RWPE1 (cell line): ENCODE data around the gene SLC25A26.

Experiments
- CTCF ChIA-PET: fragments of 350-600 bp; sonication (Branson Sonifier 250); formaldehyde crosslinking; extraction: SDS; loops from one replicate; lab custom pipeline; 2021; lab: Yijun Ruan, JAX
- POLR2A ChIA-PET: fragments of 400-600 bp; formaldehyde crosslinking; extraction: SDS; loops from one replicate; lab custom pipeline; 2020; ENCODE audit warnings: antibody characterized with exemption; ENCODE audit not compliant: low non-redundant PET; lab: Yijun Ruan, JAX
- DNase-seq: peaks from one replicate; pipeline ENCODE4 v3.0.0; 2012; ENCODE audit warnings: low spot score
- H3K27ac ChIP-seq: fragments of 450-650 bp; 2 replicates; pipeline ENCODE4 v1.5.1; 2017
- TF ChIP-seq, protein P1 (sequence below): fragments of 450-650 bp; conservative IDR thresholded peaks from 2 replicates; pipeline ENCODE4 v1.5.1; 2017; ENCODE audit warnings: low read depth, mild to moderate bottlenecking

Gene SLC25A26

DNA sequence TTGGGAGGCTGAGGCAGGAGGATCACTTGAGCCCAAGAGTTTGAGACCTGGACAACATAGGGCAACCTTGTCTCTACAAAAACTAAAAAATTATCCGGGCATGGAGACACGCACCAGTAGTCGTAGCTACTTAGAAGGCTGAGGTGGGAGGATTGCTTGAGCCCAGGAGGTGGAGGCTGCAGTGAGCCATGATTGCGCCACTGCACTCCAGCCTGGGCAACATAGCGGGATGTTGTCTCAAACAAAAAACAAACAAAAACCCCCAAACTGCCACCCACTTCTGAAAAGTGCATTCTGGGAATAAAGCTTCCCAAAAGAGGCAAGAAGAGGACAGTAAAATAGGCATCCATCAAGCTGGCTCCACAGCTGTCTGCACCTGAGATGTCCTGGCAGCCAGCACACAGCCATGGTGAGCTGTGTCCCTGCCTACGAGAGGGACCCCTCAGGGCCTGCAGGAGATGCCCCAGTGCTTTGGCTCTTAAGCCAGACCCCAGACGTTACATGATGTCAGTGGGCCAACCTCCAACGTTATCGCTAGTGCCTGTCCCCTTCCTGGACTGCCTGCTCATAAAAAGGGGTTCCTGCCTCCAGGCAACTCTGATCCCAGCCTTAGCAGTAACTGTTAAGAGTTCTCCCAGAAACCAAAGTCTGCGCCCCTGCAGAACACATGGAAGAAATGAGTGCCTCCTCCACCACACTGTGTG lies 178.9 kb downstream of the SLC25A26 start:
- POLR2A ChIA-PET: no interaction called here
- H3K27ac ChIP-seq: no peak overlapping the region
- TF ChIP-seq, protein P1, sequence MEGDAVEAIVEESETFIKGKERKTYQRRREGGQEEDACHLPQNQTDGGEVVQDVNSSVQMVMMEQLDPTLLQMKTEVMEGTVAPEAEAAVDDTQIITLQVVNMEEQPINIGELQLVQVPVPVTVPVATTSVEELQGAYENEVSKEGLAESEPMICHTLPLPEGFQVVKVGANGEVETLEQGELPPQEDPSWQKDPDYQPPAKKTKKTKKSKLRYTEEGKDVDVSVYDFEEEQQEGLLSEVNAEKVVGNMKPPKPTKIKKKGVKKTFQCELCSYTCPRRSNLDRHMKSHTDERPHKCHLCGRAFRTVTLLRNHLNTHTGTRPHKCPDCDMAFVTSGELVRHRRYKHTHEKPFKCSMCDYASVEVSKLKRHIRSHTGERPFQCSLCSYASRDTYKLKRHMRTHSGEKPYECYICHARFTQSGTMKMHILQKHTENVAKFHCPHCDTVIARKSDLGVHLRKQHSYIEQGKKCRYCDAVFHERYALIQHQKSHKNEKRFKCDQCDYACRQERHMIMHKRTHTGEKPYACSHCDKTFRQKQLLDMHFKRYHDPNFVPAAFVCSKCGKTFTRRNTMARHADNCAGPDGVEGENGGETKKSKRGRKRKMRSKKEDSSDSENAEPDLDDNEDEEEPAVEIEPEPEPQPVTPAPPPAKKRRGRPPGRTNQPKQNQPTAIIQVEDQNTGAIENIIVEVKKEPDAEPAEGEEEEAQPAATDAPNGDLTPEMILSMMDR: no peak
- DNase-seq: no peak
- CTCF ChIA-PET: no interaction called here

DNA sequence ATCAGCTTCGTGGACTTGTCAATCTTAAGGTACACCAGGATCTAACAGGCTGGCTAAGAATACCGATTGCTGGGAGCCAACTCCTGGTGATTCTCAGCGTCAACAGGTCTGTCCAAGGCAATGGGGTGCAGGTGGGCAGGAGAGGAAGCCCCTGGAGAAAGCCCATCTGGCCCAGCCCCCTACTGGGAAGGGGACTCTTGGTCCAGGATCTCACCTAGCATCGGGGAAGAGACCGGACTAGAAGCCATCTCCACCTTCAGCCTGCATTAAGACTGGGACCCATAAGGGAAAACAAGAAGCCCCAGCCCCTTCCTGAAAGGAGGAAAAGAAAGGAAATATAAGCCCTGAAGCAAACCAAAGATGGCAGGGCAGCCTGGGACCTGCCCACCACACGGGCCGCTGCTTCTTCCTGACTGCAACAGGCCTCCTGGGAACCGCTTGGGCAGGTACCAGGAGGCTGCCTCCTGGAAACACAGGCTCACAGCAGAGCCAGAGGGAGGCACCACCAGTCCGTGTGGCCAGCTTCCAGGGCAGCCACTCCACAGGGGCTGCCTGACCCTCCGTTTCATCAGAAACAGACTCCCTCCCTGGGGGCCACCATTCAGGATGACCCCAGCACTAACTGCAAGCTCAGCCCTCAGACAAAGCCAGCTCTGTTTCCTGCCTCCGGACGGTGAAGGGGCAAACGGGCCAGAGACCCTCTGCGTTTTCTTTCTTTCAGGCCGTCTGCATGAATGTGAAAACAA lies 179.8 kb downstream of the SLC25A26 start:
- ChIA-PET POLR2A (no interaction called here), CTCF (interaction anchor here (0.7 kb wide), 1 partner anchor 30 kb away, joined by 4 read pairs; no protein-coding TSS in a partner anchor)
- TF ChIP-seq, protein P1: no peak
- no peak overlapping the region for H3K27ac ChIP-seq
- DNase-seq: no peak

DNA sequence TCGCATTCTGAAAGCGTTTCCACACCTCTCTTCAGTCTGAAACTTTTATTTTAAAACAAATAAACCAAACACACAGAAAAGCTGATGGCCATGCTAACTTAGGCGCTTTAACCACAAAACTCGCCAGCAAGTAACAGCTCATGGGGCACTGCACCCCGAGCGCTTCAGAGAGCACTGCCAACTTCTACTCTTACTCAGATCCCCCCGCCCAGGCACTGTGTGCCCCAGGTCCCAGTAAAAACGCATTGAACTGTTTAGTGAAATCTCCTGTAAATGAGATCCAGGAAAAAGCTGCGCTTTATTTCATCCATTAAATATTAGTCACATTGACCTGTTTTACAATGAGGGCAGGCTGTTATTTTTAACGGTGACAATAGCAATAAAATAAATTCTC lies 180.4 kb downstream of the SLC25A26 start:
- ChIA-PET POLR2A (no interaction called here), CTCF (interaction anchor here (0.7 kb wide), 1 partner anchor 31 kb away, joined by 4 read pairs; no protein-coding TSS in a partner anchor)
- no peak overlapping the region for H3K27ac ChIP-seq
- no peak for DNase-seq
- TF ChIP-seq, protein P1: no peak

DNA sequence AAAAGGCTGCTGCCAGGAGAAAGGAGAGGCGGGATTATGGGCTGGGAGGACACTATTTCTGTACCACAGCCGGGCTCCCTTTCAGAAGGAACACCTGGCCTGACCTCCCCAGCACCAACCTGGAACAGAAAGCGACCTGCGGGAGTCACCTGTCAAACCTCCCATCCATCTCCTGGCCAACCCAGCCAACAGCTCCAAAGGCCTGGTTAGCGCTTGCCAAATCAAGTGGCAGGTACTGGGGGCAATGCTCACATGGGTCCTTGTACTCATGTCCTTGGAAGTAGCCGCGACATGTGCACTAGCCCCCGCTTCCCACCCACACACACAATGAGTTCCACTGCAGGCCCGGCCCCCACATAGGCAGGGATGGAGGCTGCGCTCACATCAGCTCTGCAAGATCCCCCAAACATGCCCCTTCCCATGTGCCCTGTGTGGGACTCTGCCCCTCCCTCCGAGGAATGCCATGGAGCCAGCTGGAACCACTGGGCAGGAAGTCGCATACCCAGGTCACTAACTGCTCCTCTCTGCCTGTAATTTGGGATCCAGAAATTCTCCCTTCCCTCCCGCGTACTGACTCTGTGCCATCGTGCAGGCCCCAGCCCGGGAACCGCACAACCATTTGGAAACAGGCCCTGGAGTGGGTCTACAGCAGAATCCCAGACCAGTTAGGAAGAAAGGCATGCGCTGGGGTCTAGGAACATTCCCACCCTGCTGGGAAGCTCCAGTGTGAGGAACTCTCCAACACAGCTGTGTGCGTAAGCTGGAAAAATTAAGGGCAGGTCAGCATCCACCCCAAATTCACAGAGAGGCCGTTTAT lies 181.1 kb downstream of the SLC25A26 start:
- ChIA-PET CTCF (interaction anchor here (0.6 kb wide), 1 partner anchor 434 kb away, joined by 6 read pairs; no protein-coding TSS in a partner anchor), POLR2A (no interaction called here)
- no peak overlapping the region for H3K27ac ChIP-seq
- DNase-seq: no peak
- TF ChIP-seq, protein P1: no peak

DNA sequence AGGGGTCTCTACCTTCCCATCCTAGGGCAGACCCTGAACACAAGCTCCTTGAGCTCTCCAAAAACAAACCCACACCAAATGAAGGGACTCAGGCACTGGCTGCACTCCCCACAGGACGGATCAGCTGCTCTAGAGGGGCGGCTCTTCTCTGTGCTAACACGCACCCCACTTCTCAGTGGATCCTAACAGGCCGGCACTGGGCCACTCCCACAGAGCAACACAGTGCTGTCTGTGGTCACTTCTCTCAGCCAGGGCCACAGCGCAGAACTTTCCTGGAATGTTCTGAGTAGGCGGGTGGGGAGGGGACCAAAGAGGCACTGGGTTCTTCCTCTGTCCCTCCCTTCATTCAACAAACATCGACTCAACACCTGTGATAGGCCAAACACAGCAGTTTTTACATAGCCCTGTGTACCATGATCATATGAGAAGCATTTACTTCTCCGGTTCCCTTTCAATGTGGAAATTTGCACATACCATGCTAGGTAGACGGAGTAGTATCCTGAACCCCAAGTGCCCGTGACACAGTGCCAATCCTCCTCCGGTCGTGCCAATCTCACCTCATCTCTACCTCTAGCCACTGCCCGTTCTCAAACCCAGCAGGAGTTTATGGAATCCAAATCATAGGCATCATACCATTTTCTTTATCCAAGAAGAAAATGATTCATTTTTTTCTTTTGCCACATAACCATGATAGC lies 181.9 kb downstream of the SLC25A26 start:
- H3K27ac ChIP-seq: no peak overlapping the region
- TF ChIP-seq, protein P1: no peak
- ChIA-PET CTCF (interaction anchor here (0.6 to 1.3 kb wide), 2 partner anchors 420 to 433 kb away, joined by 4 to 6 read pairs; no protein-coding TSS in a partner anchor), POLR2A (no interaction called here)
- no peak for DNase-seq
